Astrocyte (in vitro differentiated cells and primary cell): ENCODE measurements around the gene MRPL40.
A peak's percentile ranks its signal among the peaks of the same experiment; 100 is the strongest.

ENCODE experiments used
- EZH2 ChIP-seq: IDR thresholded peaks from 2 replicates; pipeline ENCODE4 v1.6.1; 2012; ENCODE audit warnings: mild to moderate bottlenecking, low read length, inconsistent platforms; ENCODE audit not compliant: insufficient read depth
- TF ChIP-seq, protein P1 (sequence below): IDR thresholded peaks from 2 replicates; pipeline ENCODE4 v1.5.1; 2011; ENCODE audit warnings: low read depth, mild to moderate bottlenecking, inconsistent platforms, low read length, moderate library complexity; ENCODE audit not compliant: insufficient read depth

DNA sequence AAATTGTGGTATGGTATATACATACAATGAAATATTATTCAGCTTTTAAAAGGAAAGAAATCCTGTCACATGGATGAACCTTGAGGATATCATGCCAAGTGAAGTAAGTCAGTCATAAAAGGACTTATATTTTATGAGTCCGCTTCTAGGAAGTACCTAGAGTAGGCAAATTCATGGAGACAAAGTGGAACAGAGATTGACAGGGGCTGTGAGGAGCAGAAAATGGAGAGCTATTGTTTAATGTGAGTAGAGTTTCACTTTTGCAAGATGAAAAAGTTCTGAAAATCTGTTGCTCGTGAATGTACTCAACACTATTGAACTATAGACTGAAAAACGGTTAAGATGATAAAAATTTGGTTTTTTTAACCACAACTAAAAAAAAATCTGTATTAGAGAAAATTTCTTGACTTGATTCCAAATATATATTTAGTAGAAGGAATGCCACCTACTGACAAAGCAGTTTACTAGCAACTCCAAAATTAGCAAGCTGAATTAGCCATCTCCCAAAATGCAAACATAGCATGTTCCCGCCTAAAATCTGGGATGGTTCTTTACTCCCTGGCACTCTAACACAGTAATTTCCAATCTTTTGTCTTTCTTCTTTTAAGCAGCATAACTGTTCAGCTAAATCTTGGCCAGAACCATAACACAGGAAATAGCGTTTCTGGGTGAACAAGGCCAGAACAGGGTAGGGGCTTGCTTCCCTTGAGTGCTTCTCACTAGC is 45.1 kb downstream of the MRPL40 start:
- TF ChIP-seq, protein P1, sequence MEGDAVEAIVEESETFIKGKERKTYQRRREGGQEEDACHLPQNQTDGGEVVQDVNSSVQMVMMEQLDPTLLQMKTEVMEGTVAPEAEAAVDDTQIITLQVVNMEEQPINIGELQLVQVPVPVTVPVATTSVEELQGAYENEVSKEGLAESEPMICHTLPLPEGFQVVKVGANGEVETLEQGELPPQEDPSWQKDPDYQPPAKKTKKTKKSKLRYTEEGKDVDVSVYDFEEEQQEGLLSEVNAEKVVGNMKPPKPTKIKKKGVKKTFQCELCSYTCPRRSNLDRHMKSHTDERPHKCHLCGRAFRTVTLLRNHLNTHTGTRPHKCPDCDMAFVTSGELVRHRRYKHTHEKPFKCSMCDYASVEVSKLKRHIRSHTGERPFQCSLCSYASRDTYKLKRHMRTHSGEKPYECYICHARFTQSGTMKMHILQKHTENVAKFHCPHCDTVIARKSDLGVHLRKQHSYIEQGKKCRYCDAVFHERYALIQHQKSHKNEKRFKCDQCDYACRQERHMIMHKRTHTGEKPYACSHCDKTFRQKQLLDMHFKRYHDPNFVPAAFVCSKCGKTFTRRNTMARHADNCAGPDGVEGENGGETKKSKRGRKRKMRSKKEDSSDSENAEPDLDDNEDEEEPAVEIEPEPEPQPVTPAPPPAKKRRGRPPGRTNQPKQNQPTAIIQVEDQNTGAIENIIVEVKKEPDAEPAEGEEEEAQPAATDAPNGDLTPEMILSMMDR = peak; percentile 11
- TF ChIP-seq EZH2 = no peak
